GM19468 (cell line): ENCODE data around the gene B4GALT2.

Experiments
- ATAC-seq: cut with Tn5 transposase; IDR thresholded peaks from one replicate; pipeline ENCODE4 v1.9.1; 2021; ENCODE audit warnings: mild to moderate bottlenecking, moderate library complexity, moderate number of reproducible peaks; ENCODE audit not compliant: unreplicated experiment; ENCODE audit errors: extremely low read depth

The B4GALT2 gene

GRCh38 chr1:43945674-43946235 is 33.3 kb upstream of the B4GALT2 start:
- no peak for ATAC-seq

DNA sequence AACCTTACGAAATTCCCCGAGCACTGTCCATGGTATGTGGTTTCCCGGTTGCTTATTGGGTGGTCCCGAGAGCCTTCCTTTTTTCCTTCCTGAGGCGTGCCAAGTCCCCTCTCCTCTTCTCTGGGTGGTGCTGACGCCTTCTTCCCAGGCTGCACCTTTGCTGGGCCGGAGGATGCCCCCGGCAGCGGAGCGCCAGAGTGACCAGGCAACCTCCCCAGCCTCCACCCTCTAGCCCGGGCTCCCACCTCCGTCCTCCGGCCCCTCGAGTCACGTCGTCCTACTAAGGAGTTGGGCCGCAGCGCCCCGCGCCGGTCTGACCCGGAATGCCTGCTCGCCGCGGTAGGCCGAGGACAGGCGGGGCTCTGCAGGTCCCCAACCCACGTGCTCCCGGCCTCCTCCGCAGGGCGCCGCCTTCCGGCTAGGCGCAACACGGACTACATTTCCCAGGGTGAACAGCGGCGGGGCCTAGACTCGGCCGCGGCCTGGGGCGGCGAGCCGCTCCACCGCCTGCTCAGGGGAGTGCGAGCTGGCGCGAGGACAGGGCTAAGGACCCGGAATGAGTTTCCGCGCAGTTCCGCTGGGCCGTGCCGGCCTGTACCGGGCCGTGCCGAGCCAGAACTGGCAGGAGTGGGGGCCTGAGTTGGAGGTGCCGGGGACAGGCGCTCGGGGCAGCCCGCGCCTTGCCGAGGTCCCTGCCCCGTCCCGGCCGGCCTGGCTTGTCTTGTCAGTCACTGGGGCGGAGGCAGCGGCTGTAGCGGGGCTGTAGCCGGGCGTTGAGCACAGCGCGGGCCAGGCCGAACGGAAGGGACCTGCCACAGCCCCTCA is 32.6 kb upstream of the B4GALT2 start, which contains the start of gene IPO13:
IPO13 (plus strand) TSS at position 715 of the 825 bp plus-strand sequence. CDS start 651 bp downstream, outside the sequence.
- peak; percentile 85 for ATAC-seq

- no peak for ATAC-seq
Measured at GRCh38 chr1:43947061-43947873, 31.7 kb upstream of the B4GALT2 start.

DNA sequence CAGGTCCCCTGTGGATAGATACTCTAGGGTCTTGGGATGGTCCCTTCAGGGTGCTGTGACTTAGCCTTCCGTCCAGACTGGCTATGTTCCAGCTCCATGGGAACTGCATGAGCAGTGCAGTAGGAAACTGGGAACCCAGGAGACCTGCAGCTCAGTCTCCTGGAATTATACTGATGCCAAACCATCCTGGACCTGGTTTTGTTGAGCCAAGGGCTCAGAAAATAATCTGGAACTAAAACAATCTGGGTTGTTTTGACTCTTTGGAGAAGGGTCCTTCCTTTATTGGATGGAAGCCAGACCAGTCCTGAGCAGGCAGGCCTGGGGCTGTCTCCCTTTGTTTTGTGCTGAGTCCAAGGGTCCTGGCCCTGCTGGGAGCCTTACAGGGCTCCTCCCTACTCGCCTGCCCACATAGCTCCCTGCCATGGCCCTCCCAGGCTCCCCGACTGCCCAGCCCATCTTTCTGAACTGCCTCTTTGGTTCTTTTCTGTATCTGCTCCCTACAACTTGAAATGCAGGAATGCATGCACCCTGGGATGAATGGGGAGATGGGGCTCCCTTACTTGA is 31.1 kb upstream of the B4GALT2 start:
- ATAC-seq = no peak

DNA sequence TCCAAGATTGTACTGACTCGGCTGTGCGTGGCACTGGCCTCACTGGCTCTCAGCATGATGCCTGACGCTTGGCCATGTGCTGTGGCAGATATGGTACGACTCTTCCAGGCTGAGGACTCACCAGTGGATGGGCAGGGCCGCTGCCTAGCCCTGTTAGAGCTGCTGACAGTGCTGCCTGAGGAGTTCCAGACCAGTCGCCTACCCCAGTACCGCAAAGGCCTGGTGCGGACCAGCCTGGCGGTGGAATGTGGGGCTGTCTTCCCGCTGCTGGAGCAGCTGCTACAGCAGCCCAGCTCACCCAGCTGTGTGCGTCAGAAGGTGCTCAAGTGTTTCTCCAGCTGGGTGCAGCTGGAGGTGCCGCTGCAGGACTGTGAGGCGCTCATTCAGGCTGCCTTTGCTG is 29.3 kb upstream of the B4GALT2 start:
- no peak for ATAC-seq

- ATAC-seq = no peak
Measured at GRCh38 chr1:43951021-43951985, 27.7 kb upstream of the B4GALT2 start.

GRCh38 chr1:43952731-43953346 is 26.2 kb upstream of the B4GALT2 start:
- ATAC-seq = no peak

DNA sequence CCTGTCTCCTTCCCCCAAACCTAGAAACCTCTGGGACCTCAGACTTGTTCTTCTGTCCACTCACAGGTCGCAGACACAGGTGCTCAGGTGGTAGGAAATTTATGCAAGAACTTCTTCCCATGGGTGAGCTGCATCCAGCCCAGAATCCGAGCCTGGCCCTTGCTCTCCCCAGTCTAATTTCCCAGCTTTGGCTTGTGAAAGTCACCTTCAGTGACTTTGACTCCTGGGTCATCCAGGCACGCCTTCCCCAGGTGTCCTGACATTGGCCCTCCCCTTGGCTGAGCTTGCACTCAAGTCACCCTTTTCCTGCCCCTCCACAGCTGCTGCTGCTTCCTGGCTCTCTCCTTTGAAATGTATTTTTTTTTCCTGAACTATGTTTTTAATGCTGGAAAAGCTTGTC is 25.6 kb upstream of the B4GALT2 start:
- ATAC-seq = no peak

- no peak for ATAC-seq
Measured at GRCh38 chr1:43954036-43954435, 25.0 kb upstream of the B4GALT2 start.

DNA sequence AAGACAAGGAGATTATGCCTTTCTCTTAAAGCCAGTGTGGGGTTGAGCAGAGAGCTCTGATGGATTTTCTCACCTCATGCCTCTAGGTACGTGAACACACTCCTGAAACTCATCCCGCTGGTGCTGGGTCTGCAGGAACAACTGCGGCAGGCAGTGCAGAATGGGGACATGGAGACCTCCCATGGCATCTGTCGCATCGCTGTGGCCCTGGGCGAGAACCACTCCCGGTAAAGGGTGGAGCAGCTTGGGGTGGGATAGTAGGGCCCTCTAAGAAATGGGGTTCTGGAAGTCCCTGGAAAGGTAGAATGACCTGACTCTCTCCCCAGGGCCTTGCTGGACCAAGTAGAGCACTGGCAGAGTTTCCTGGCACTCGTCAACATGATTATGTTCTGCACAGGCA is 22.8 kb upstream of the B4GALT2 start:
- no peak for ATAC-seq

GRCh38 chr1:43957407-43958040 is 21.5 kb upstream of the B4GALT2 start:
- ATAC-seq = no peak

GRCh38 chr1:43958351-43959255 is 20.4 kb upstream of the B4GALT2 start:
- no peak for ATAC-seq

DNA sequence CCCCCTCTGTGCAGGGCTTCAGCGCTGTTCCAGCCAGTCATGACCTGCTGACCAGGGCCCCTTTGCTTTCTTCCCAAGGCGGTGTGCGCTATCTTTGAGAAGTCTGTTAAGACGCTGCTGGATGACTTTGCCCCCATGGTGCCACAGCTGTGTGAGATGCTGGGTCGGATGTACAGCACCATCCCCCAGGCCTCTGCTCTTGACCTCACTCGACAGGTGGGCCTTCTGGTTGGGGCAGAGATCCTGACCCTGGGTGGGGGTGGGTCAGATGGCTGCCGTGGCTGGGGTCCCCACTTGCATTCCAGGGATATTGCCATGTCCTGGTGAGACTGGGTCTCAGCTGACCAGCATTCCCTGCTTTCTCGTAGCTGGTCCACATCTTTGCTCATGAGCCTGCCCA is 18.2 kb upstream of the B4GALT2 start:
- ATAC-seq = no peak

DNA sequence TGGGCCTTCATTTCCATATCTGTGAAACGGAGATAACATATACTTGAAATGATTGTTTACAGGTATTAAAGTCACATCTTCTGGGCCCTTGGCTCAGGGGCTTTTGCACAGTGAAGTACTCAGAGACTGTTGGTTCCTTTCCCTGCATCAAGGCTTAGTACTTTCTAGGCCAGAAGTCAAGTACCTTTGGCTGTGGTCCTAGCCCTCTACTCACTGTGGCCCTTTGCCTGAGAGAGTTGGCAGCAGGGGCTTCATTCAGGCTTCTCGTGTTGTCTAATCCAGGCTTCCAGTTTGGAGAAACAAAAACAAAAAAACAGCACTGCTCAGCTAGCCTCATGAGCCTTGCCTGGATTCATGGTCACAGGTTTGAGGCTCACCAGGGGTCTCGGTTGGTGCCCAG is 17.3 kb upstream of the B4GALT2 start:
- ATAC-seq = no peak

DNA sequence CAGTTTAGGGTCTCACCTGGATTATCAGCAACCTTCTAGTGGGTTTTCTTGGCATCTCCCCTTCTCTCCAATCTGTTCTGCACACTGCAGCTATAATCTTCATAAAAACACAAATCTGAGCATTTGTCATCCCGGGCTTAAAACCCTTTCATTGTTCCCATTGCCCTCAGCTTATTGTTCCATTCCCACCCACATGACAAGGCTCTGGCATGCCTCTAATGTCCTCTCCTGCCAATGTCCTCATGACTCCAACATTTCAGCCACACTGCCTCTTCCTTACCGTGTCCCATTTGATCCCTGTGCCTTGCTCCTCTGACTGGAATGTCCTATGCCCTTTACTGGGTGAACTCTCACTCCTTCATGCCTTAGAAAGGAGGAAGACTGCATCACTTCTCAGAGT is 16.7 kb upstream of the B4GALT2 start:
- no peak for ATAC-seq

- ATAC-seq = no peak
Measured at GRCh38 chr1:43963006-43963405, 16.0 kb upstream of the B4GALT2 start.

DNA sequence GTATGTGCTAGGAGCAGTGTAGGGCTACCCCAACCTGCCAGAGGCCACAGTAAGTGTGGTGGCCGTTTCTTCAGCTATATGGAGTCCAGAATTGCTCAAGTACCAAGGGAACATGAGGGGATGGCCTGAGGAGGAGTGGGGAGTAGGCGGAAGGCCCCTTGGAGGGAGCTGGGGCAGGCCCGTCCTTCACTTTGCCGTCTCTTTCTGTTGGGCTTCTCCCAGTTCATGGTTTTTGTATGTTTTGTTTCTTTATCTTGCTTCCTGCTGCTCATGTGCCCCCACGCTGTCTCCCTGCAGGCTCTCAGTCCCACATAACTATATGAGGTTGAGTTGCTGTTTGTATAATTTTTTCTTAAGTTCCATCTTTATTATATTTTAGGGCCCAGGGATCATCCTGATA is 15.1 kb upstream of the B4GALT2 start:
- no peak for ATAC-seq

- ATAC-seq = no peak
Measured at GRCh38 chr1:43965316-43965715, 13.7 kb upstream of the B4GALT2 start.
